HEK293 (cell line): ENCODE results near the gene OXSM.

Experiments used
- CTCF ChIA-PET: fragments of 350-600 bp; formaldehyde crosslinking; extraction: SDS; loops from one replicate; lab custom pipeline; 2021; ENCODE audit warnings: antibody characterized with exemption; lab: Yijun Ruan, JAX
- POLR2A ChIA-PET: fragments of 300-600 bp; formaldehyde crosslinking; extraction: SDS; loops from one replicate; lab custom pipeline; 2020; ENCODE audit warnings: antibody characterized with exemption, inconsistent platforms; lab: Yijun Ruan, JAX
- H3K27ac ChIP-seq: fragments of 200-500 bp; sonication (Bioruptor generic); 2 replicates; pipeline ENCODE4 v1.5.1; 2014; ENCODE audit warnings: low read depth, low read length, control low read depth, inconsistent platforms; ENCODE audit errors: extremely low read depth
- H3K36me3 ChIP-seq, 2 experiments: fragments of 200-500 bp in 1 of 2; sonication (Bioruptor generic) in 1 of 2; 1 replicate in 1 of 2; 2 replicates in 1 of 2; pipeline ENCODE4 v1.5.1; 2014 to 2017; ENCODE audit warnings: inconsistent platforms in 2 of 2, low read length in 2 of 2; ENCODE audit not compliant: control insufficient read depth in 2 of 2, insufficient read depth in 1 of 2
- H3K4me1 ChIP-seq: fragments of 200-500 bp; sonication (Bioruptor generic); 2 replicates; pipeline ENCODE4 v1.5.1; 2014; ENCODE audit warnings: mild to moderate bottlenecking, low read length, inconsistent platforms; ENCODE audit not compliant: control insufficient read depth, insufficient read depth
- H3K4me3 ChIP-seq: 2 replicates; pipeline ENCODE4 v1.5.1; 2011; ENCODE audit warnings: low read depth, mild to moderate bottlenecking, control low read depth, low read length, moderate library complexity
- H3K9me3 ChIP-seq: fragments of 200-500 bp; sonication (Bioruptor generic); 2 replicates; pipeline ENCODE4 v1.5.1; 2014; ENCODE audit warnings: low read depth, low read length, inconsistent platforms; ENCODE audit not compliant: control insufficient read depth, insufficient read depth
- GLIS1 ChIP-seq: fragments of 450-650 bp; formaldehyde crosslinking; IDR thresholded peaks from 2 replicates; pipeline ENCODE4 v1.5.1; 2016; ENCODE audit warnings: missing biosample characterization, missing genetic modification characterization
- GLIS2 ChIP-seq: fragments of 450-650 bp; formaldehyde crosslinking; IDR thresholded peaks from 2 replicates; pipeline ENCODE4 v1.5.1; 2016; ENCODE audit warnings: missing biosample characterization, missing genetic modification characterization
- KLF8 ChIP-seq: fragments of 450-650 bp; formaldehyde crosslinking; IDR thresholded peaks from 2 replicates; pipeline ENCODE4 v1.5.1; 2016; ENCODE audit warnings: missing biosample characterization, missing genetic modification characterization
- KLF9 ChIP-seq: fragments of 450-650 bp; formaldehyde crosslinking; IDR thresholded peaks from 2 replicates; pipeline ENCODE4 v1.5.1; 2016; ENCODE audit warnings: missing biosample characterization, missing genetic modification characterization, low read depth
- MYNN ChIP-seq: fragments of 450-650 bp; formaldehyde crosslinking; IDR thresholded peaks from 2 replicates; pipeline ENCODE4 v1.5.1; 2016; ENCODE audit warnings: missing biosample characterization, missing genetic modification characterization, borderline replicate concordance
- OSR2 ChIP-seq: fragments of 450-650 bp; formaldehyde crosslinking; IDR thresholded peaks from 2 replicates; pipeline ENCODE4 v1.5.1; 2016; ENCODE audit warnings: missing biosample characterization, missing genetic modification characterization
- SP3 ChIP-seq: fragments of 450-650 bp; formaldehyde crosslinking; IDR thresholded peaks from 2 replicates; pipeline ENCODE4 v1.5.1; 2016; ENCODE audit warnings: missing biosample characterization, missing genetic modification characterization
- SP7 ChIP-seq: fragments of 450-650 bp; formaldehyde crosslinking; IDR thresholded peaks from 2 replicates; pipeline ENCODE4 v1.5.1; 2016; ENCODE audit warnings: missing biosample characterization, missing genetic modification characterization
- ZBTB20 ChIP-seq: fragments of 450-650 bp; formaldehyde crosslinking; IDR thresholded peaks from 2 replicates; pipeline ENCODE4 v1.5.1; 2016; ENCODE audit warnings: missing biosample characterization, missing genetic modification characterization
- ZBTB48 ChIP-seq: fragments of 450-650 bp; formaldehyde crosslinking; IDR thresholded peaks from 2 replicates; pipeline ENCODE4 v1.5.1; 2016; ENCODE audit warnings: missing biosample characterization, missing genetic modification characterization
- ZNF121 ChIP-seq: fragments of 450-650 bp; formaldehyde crosslinking; IDR thresholded peaks from 2 replicates; pipeline ENCODE4 v1.5.1; 2016; ENCODE audit warnings: missing biosample characterization, missing genetic modification characterization
- ZNF138 ChIP-seq: fragments of 450-650 bp; formaldehyde crosslinking; IDR thresholded peaks from 2 replicates; pipeline ENCODE4 v1.5.1; 2016; ENCODE audit warnings: missing biosample characterization, missing genetic modification characterization, borderline replicate concordance
- ZNF335 ChIP-seq: fragments of 450-650 bp; formaldehyde crosslinking; conservative IDR thresholded peaks from 2 replicates; pipeline ENCODE4 v1.5.1; 2016; ENCODE audit warnings: missing biosample characterization, missing genetic modification characterization
- ZNF366 ChIP-seq: fragments of 450-650 bp; formaldehyde crosslinking; conservative IDR thresholded peaks from 2 replicates; pipeline ENCODE4 v1.5.1; 2016; ENCODE audit warnings: missing biosample characterization, missing genetic modification characterization
- ZNF37A ChIP-seq: fragments of 450-650 bp; IDR thresholded peaks from 2 replicates; pipeline ENCODE4 v1.5.1; 2018; ENCODE audit warnings: missing biosample characterization, missing genetic modification characterization
- ZNF610 ChIP-seq: fragments of 450-650 bp; formaldehyde crosslinking; IDR thresholded peaks from 2 replicates; pipeline ENCODE4 v1.5.1; 2016; ENCODE audit warnings: missing biosample characterization, missing genetic modification characterization, borderline replicate concordance
- ZNF677 ChIP-seq: fragments of 450-650 bp; IDR thresholded peaks from 2 replicates; pipeline ENCODE4 v1.5.0; 2018; ENCODE audit warnings: missing biosample characterization, mild to moderate bottlenecking, missing genetic modification characterization, moderate library complexity
- ZXDB ChIP-seq: fragments of 450-650 bp; formaldehyde crosslinking; IDR thresholded peaks from 2 replicates; pipeline ENCODE4 v1.5.1; 2016; ENCODE audit warnings: missing biosample characterization, missing genetic modification characterization
- TF ChIP-seq, protein P1 (sequence below): fragments of 450-650 bp; formaldehyde crosslinking; optimal IDR thresholded peaks from 2 replicates; pipeline ENCODE3; 2016; ENCODE audit warnings: missing biosample characterization, mild to moderate bottlenecking, missing genetic modification characterization
- TF ChIP-seq, protein P2 (sequence below): fragments of 450-650 bp; formaldehyde crosslinking; IDR thresholded peaks from 2 replicates; pipeline ENCODE4 v1.5.1; 2016; ENCODE audit warnings: missing biosample characterization, missing genetic modification characterization
- TF ChIP-seq, protein P3 (sequence below): fragments of 450-650 bp; formaldehyde crosslinking; IDR thresholded peaks from 2 replicates; pipeline ENCODE4 v1.5.1; 2016; ENCODE audit warnings: missing biosample characterization, missing genetic modification characterization
- TF ChIP-seq, protein P4 (sequence below): fragments of 450-650 bp; formaldehyde crosslinking; IDR thresholded peaks from 2 replicates; pipeline ENCODE4 v1.5.1; 2016; ENCODE audit warnings: missing biosample characterization, missing genetic modification characterization
- TF ChIP-seq, protein P5 (sequence below): fragments of 450-650 bp; formaldehyde crosslinking; IDR thresholded peaks from 2 replicates; pipeline ENCODE4 v1.5.1; 2016; ENCODE audit warnings: missing biosample characterization, missing genetic modification characterization

The OXSM gene

DNA sequence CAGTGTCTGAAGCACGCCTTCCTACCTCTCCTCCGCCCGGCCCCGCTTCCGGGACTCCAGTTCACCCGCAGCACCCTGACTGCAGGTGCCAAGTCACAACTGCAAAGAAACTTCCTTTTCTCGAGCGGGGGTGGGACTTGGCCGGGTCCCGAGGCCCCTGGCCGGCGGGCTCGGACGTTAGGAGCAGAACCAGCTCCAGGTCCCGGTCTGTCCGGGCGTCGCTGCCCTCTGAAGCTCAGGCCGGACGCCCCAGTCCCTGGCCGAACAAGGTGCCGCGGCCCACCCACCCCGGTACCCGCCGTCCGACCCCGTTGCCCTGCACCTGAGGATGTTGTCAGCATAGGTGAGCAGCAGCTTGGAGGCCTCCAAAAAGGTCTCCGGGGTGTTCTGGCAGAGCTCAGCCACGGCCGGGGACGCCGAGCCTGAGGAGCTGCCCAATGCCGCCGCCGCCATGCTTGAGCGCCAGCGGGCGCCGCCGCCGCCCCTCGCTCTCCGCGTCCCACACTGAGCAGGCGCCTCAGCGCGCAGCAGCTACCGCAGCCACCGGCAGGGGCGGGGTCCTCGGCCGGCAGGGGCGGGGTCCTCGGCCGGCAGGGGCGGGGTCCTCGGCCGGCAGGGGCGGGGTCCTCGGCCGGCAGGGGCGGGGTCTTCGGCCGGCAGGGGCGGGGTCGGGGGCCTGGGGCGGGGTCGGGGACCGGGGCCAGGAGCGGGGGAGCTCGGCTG, 6.8 kb upstream of the OXSM start, which contains the start of gene NGLY1 (continued):
- TF ChIP-seq, protein P1, sequence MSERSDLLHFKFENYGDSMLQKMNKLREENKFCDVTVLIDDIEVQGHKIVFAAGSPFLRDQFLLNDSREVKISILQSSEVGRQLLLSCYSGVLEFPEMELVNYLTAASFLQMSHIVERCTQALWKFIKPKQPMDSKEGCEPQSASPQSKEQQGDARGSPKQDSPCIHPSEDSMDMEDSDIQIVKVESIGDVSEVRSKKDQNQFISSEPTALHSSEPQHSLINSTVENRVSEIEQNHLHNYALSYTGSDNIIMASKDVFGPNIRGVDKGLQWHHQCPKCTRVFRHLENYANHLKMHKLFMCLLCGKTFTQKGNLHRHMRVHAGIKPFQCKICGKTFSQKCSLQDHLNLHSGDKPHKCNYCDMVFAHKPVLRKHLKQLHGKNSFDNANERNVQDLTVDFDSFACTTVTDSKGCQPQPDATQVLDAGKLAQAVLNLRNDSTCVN = peak; percentile 63
- no peak for TF ChIP-seq ZNF37A (tag by site-specific recombination)
- TF ChIP-seq ZNF677 = no peak

DNA sequence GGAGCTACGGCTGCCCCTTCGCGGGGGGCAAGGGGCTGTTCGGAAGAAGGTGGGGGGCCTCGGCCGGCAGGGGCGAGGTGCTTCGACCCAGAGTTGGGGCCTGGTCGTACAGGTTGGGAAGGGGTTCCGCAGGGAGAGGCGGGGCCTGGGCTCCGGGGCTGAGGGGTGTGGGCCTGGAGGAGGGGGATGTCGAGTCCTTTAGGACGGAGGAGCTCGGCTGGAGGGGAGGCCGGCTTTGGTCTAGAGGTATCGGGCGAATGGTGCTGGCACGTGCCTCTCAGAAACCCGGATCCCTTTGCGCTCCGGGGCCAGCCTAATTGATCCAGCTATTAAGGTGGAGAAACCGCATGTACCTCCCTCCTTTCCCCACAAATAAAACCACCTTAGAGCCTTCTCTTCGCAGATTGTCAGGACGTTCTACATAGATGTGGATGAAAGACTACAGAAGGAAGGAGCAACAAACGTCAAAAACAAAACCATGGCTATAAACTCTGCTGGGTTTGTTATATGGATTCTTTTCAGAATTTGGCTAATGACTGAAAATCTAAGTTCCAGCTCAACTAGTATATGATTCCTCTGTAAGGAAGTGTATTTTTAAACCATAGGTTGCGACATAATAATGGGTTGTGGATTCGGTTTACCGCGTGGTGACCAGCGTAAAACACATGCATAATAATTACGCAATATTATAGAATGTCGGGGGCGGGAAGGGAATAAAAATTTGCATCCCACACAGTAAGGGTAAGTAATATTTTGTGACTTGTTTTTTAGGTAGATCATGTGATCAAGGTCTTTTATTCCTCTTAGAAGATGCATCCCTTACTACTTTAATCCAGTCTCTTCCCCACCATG, 6.0 kb upstream of the OXSM start:
- Histone ChIP-seq H3K27ac (no peak overlapping the region), H3K4me1 (no peaks in the 10 kb centered on the region), H3K9me3 (no peaks in the 10 kb centered on the region), H3K36me3 (no peaks in the 10 kb centered on the region), H3K4me3 (peak overlapping the region; percentile 75)
- ChIA-PET CTCF (interaction anchor here (0.5 kb wide), 1 partner anchor 46 kb away, joined by 4 read pairs; no protein-coding TSS in a partner anchor), POLR2A (interaction anchor here (0.6 to 1.5 kb wide), 7 partner anchors 26 to 136 kb away, joined by 3 to 8 read pairs (median 4); no protein-coding TSS in a partner anchor)
- peak; percentile 16; the same call in 1 of the 2 replicates for TF ChIP-seq ZBTB20 (tag by site-specific recombination)
- TF ChIP-seq, protein P2, sequence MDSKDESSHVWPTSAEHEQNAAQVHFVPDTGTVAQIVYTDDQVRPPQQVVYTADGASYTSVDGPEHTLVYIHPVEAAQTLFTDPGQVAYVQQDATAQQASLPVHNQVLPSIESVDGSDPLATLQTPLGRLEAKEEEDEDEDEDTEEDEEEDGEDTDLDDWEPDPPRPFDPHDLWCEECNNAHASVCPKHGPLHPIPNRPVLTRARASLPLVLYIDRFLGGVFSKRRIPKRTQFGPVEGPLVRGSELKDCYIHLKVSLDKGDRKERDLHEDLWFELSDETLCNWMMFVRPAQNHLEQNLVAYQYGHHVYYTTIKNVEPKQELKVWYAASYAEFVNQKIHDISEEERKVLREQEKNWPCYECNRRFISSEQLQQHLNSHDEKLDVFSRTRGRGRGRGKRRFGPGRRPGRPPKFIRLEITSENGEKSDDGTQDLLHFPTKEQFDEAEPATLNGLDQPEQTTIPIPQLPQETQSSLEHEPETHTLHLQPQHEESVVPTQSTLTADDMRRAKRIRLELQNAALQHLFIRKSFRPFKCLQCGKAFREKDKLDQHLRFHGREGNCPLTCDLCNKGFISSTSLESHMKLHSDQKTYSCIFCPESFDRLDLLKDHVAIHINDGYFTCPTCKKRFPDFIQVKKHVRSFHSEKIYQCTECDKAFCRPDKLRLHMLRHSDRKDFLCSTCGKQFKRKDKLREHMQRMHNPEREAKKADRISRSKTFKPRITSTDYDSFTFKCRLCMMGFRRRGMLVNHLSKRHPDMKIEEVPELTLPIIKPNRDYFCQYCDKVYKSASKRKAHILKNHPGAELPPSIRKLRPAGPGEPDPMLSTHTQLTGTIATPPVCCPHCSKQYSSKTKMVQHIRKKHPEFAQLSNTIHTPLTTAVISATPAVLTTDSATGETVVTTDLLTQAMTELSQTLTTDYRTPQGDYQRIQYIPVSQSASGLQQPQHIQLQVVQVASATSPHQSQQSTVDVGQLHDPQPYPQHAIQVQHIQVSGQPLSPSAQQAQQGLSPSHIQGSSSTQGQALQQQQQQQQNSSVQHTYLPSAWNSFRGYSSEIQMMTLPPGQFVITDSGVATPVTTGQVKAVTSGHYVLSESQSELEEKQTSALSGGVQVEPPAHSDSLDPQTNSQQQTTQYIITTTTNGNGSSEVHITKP = peak; percentile 78
- TF ChIP-seq, protein P3, sequence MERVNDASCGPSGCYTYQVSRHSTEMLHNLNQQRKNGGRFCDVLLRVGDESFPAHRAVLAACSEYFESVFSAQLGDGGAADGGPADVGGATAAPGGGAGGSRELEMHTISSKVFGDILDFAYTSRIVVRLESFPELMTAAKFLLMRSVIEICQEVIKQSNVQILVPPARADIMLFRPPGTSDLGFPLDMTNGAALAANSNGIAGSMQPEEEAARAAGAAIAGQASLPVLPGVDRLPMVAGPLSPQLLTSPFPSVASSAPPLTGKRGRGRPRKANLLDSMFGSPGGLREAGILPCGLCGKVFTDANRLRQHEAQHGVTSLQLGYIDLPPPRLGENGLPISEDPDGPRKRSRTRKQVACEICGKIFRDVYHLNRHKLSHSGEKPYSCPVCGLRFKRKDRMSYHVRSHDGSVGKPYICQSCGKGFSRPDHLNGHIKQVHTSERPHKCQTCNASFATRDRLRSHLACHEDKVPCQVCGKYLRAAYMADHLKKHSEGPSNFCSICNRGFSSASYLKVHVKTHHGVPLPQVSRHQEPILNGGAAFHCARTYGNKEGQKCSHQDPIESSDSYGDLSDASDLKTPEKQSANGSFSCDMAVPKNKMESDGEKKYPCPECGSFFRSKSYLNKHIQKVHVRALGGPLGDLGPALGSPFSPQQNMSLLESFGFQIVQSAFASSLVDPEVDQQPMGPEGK (tag by site-specific recombination) = peak; percentile 55; the same call in 1 of the 2 replicates
- TF ChIP-seq, protein P4, sequence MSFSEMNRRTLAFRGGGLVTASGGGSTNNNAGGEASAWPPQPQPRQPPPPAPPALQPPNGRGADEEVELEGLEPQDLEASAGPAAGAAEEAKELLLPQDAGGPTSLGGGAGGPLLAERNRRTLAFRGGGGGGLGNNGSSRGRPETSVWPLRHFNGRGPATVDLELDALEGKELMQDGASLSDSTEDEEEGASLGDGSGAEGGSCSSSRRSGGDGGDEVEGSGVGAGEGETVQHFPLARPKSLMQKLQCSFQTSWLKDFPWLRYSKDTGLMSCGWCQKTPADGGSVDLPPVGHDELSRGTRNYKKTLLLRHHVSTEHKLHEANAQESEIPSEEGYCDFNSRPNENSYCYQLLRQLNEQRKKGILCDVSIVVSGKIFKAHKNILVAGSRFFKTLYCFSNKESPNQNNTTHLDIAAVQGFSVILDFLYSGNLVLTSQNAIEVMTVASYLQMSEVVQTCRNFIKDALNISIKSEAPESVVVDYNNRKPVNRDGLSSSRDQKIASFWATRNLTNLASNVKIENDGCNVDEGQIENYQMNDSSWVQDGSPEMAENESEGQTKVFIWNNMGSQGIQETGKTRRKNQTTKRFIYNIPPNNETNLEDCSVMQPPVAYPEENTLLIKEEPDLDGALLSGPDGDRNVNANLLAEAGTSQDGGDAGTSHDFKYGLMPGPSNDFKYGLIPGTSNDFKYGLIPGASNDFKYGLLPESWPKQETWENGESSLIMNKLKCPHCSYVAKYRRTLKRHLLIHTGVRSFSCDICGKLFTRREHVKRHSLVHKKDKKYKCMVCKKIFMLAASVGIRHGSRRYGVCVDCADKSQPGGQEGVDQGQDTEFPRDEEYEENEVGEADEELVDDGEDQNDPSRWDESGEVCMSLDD (tag by site-specific recombination) = 0 out of 2 replicates have a peak, but pooled peaks have one; percentile 28
- peak; percentile 47; the same call in 1 of the 2 replicates for TF ChIP-seq ZNF366 (tag by site-specific recombination)
- TF ChIP-seq MYNN (tag by site-specific recombination) = no peak
- peak; percentile 57; the same call in 1 of the 2 replicates for TF ChIP-seq SP3 (tag by site-specific recombination)
- TF ChIP-seq GLIS1 (tag by site-specific recombination) = peak; percentile 93
- peak; percentile 49; the same call in 1 of the 2 replicates for TF ChIP-seq KLF8 (tag by site-specific recombination)
- TF ChIP-seq, protein P5, sequence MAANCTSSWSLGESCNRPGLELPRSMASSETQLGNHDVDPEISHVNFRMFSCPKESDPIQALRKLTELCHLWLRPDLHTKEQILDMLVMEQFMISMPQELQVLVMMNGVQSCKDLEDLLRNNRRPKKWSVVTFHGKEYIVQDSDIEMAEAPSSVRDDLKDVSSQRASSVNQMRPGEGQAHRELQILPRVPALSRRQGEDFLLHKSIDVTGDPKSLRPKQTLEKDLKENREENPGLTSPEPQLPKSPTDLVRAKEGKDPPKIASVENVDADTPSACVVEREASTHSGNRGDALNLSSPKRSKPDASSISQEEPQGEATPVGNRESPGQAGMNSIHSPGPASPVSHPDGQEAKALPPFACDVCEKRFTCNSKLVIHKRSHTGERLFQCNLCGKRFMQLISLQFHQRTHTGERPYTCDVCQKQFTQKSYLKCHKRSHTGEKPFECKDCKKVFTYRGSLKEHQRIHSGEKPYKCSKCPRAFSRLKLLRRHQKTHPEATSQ (tag by site-specific recombination) = no peak
- peak; percentile 48 for TF ChIP-seq SP7 (tag by site-specific recombination)
- TF ChIP-seq ZNF335 = peak; percentile 53
- 0 out of 2 replicates have a peak, but pooled peaks have one; percentile 40 for TF ChIP-seq ZBTB48 (tag by site-specific recombination)
- TF ChIP-seq GLIS2 = peak; percentile 91
- TF ChIP-seq ZXDB = peak; percentile 22; the same call in 1 of the 2 replicates
- no peak for TF ChIP-seq ZNF138
- TF ChIP-seq OSR2 (tag by site-specific recombination) = peak; percentile 4; the same call in 1 of the 2 replicates
- TF ChIP-seq ZNF610 (tag by site-specific recombination) = no peak
- TF ChIP-seq ZNF121 (tag by site-specific recombination) = no peak
- peak; percentile 59; the same call in 1 of the 2 replicates for TF ChIP-seq KLF9 (tag by site-specific recombination)
